Liver (tissue), 9 donors: ENCODE measurements around the gene CDC26. TPM values are rescaled to one million over a fixed set of nuclear protein-coding genes. Genes with fewer than 3 reads are reported as not detected.

Experiments used
- DNase-seq: peaks from one replicate; pipeline ENCODE4 v3.0.0-alpha.2; 2017; ENCODE audit warnings: low spot score
- H3K27ac ChIP-seq, 2 donors: one replicate each; pipeline ENCODE4 v1.7.0; 2013; ENCODE audit warnings: inconsistent platforms in 2 of 2, low read length in 2 of 2, control low read depth in 1 of 2, low read depth in 1 of 2, mild to moderate bottlenecking in 1 of 2
- H3K27me3 ChIP-seq, 4 donors: one replicate each; pipeline versions ENCODE4 v1.6.1 to v1.7.0; 2013; ENCODE audit warnings: low read length in 3 of 4, inconsistent platforms in 1 of 4, mild to moderate bottlenecking in 1 of 4, moderate library complexity in 1 of 4; ENCODE audit not compliant: control insufficient read depth in 4 of 4, insufficient read depth in 4 of 4
- H3K36me3 ChIP-seq, 4 donors: one replicate each; pipeline versions ENCODE4 v1.6.1 to v1.7.0; 2013; ENCODE audit warnings: low read length in 3 of 4, mild to moderate bottlenecking in 3 of 4, low read depth in 1 of 4, moderate library complexity in 1 of 4; ENCODE audit not compliant: control insufficient read depth in 4 of 4, insufficient read depth in 3 of 4
- H3K4me1 ChIP-seq, 4 donors: one replicate each; pipeline versions ENCODE4 v1.6.1 to v1.7.0; 2013; ENCODE audit warnings: low read length in 3 of 4, mild to moderate bottlenecking in 3 of 4, moderate library complexity in 1 of 4; ENCODE audit not compliant: control insufficient read depth in 4 of 4, insufficient read depth in 4 of 4
- H3K4me3 ChIP-seq, 3 donors: one replicate each; pipeline versions ENCODE4 v1.6.1 to v1.7.0; 2013; ENCODE audit warnings: low read length in 3 of 3, control low read depth in 1 of 3, low read depth in 1 of 3, mild to moderate bottlenecking in 1 of 3
- H3K9ac ChIP-seq, 2 donors: one replicate each; pipeline ENCODE4 v1.7.0; 2013; ENCODE audit warnings: low read length in 2 of 2, mild to moderate bottlenecking in 2 of 2, moderate library complexity in 2 of 2, control low read depth in 1 of 2, low read depth in 1 of 2
- H3K9me3 ChIP-seq, 4 donors: one replicate each; pipeline versions ENCODE4 v1.6.1 to v1.7.0; 2013; ENCODE audit warnings: low read length in 3 of 4; ENCODE audit not compliant: control insufficient read depth in 4 of 4
- EGR1 ChIP-seq, 2 donors: IDR thresholded peaks; 2 replicates each; pipeline ENCODE4 v1.6.1; 2016 to 2018; ENCODE audit warnings: antibody characterized with exemption in 2 of 2, low read depth in 2 of 2
- FOXA1 ChIP-seq: IDR thresholded peaks from 2 replicates; pipeline ENCODE4 v1.6.1; 2016; ENCODE audit warnings: antibody characterized with exemption
- FOXA2 ChIP-seq: IDR thresholded peaks from 2 replicates; pipeline ENCODE4 v1.6.1; 2016; ENCODE audit warnings: antibody characterized with exemption
- GABPA ChIP-seq, 2 donors: IDR thresholded peaks in 1 of 2; conservative IDR thresholded peaks in 1 of 2; 2 replicates each; pipeline ENCODE4 v1.6.1; 2016; ENCODE audit warnings: antibody characterized with exemption in 2 of 2, mild to moderate bottlenecking in 1 of 2, moderate library complexity in 1 of 2
- HNF4A ChIP-seq, 2 donors: conservative IDR thresholded peaks; 2 replicates each; pipeline ENCODE4 v1.6.1; 2016; ENCODE audit warnings: antibody characterized with exemption in 2 of 2, mild to moderate bottlenecking in 2 of 2
- HNF4G ChIP-seq: IDR thresholded peaks from 2 replicates; pipeline ENCODE4 v1.6.1; 2016; ENCODE audit warnings: antibody characterized with exemption
- JUND ChIP-seq, 2 donors: IDR thresholded peaks; 2 replicates each; pipeline ENCODE4 v1.6.1; 2016; ENCODE audit warnings: antibody characterized with exemption in 2 of 2
- NR2F2 ChIP-seq: IDR thresholded peaks from 2 replicates; pipeline ENCODE4 v1.6.1; 2016; ENCODE audit warnings: antibody characterized with exemption
- RAD21 ChIP-seq, 2 donors: IDR thresholded peaks; 2 replicates each; pipeline ENCODE4 v1.6.1; 2016; ENCODE audit warnings: antibody characterized with exemption in 2 of 2, mild to moderate bottlenecking in 2 of 2
- RXRA ChIP-seq, 2 donors: IDR thresholded peaks; 2 replicates each; pipeline ENCODE4 v1.6.1; 2017 to 2018; ENCODE audit warnings: antibody characterized with exemption in 2 of 2, mild to moderate bottlenecking in 1 of 2
- SP1 ChIP-seq: IDR thresholded peaks from 2 replicates; pipeline ENCODE4 v1.6.1; 2018; ENCODE audit warnings: antibody characterized with exemption, mild to moderate bottlenecking
- TAF1 ChIP-seq: conservative IDR thresholded peaks from 2 replicates; pipeline ENCODE4 v1.6.1; 2016; ENCODE audit warnings: antibody characterized with exemption, mild to moderate bottlenecking
- YY1 ChIP-seq: IDR thresholded peaks from 2 replicates; pipeline ENCODE4 v1.6.1; 2016; ENCODE audit warnings: antibody characterized with exemption, mild to moderate bottlenecking
- WGBS: extraction: QIAGEN DNeasy Blood & Tissue Kit; methylation state at CpG from one replicate; pipeline ENCODE4 v1.1.7; 2013; 5-methylcytosine and 5-hydroxymethylcytosine counted together
- polyA plus RNA-seq, 2 donors: library from polyadenylated mRNA; stranded (reverse) in 1 of 2; unstranded in 1 of 2; fragments of 200-250 nt in 1 of 2; fragments of >200 nt in 1 of 2; fragmentation: Nextera tagmentation in 1 of 2; extraction: Ambion mirVana in 1 of 2; gene quantifications; one replicate each; pipeline versions ENCODE4 v1.2.1 to v1.2.3, GENCODE V29; 2013 to 2015
- total RNA-seq, 2 donors: library from RNA; depleted of rRNA; stranded (reverse); fragments of >200 nt; gene quantifications; one replicate each; pipeline ENCODE4 v1.2.3, GENCODE V29; 2014
- TF ChIP-seq, protein P1 (sequence below): IDR thresholded peaks from 2 replicates; pipeline ENCODE4 v1.6.1; 2016; ENCODE audit warnings: antibody characterized with exemption
- TF ChIP-seq, protein P2 (sequence below): fragments of 150-350 bp; IDR thresholded peaks from 2 replicates; pipeline ENCODE4 v1.5.1; 2017; ENCODE audit warnings: improper control_type of control experiment, low read depth, low read length; ENCODE audit not compliant: missing input control
- TF ChIP-seq, protein P3 (sequence below): IDR thresholded peaks from 2 replicates; pipeline ENCODE4 v1.6.1; 2016; ENCODE audit warnings: antibody characterized with exemption, mild to moderate bottlenecking
- TF ChIP-seq, protein P4 (sequence below): IDR thresholded peaks from 2 replicates; pipeline ENCODE4 v1.6.1; 2016; ENCODE audit warnings: antibody characterized with exemption
- TF ChIP-seq, protein P5 (sequence below): IDR thresholded peaks from 2 replicates; pipeline ENCODE4 v1.6.1; 2016; ENCODE audit warnings: antibody characterized with exemption
- donor health status: healthy.
- donor health status: healthy.
- donor health status: healthy.
- donor health status: healthy.
- donor health status: healthy.

Gene CDC26
- total and polyA plus RNA-seq, 4 donors: 12.5 to 38.9 (median 21.3) TPM

- 4% methylated on average over 20 of the region's 20 CpGs for WGBS
- H3K4me1 ChIP-seq: peaks cover 5 to 50% (median 39%) of the 10 kb centered on the region in 4 donors
- no peaks in the 10 kb centered on the region for H3K27me3 ChIP-seq
- peak overlapping the region; percentile 94 to 95 for H3K27ac ChIP-seq
- TF ChIP-seq, protein P1, sequence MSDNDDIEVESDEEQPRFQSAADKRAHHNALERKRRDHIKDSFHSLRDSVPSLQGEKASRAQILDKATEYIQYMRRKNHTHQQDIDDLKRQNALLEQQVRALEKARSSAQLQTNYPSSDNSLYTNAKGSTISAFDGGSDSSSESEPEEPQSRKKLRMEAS: no peak
- TF ChIP-seq FOXA1: no peak
- peak; percentile 8 for TF ChIP-seq NR2F2
- TF ChIP-seq RXRA (IDR thresholded peaks at IDR 0.05): no peak
- TF ChIP-seq, protein P2, sequence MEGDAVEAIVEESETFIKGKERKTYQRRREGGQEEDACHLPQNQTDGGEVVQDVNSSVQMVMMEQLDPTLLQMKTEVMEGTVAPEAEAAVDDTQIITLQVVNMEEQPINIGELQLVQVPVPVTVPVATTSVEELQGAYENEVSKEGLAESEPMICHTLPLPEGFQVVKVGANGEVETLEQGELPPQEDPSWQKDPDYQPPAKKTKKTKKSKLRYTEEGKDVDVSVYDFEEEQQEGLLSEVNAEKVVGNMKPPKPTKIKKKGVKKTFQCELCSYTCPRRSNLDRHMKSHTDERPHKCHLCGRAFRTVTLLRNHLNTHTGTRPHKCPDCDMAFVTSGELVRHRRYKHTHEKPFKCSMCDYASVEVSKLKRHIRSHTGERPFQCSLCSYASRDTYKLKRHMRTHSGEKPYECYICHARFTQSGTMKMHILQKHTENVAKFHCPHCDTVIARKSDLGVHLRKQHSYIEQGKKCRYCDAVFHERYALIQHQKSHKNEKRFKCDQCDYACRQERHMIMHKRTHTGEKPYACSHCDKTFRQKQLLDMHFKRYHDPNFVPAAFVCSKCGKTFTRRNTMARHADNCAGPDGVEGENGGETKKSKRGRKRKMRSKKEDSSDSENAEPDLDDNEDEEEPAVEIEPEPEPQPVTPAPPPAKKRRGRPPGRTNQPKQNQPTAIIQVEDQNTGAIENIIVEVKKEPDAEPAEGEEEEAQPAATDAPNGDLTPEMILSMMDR: no peak
- no peak for TF ChIP-seq RAD21 (IDR thresholded peaks at IDR 0.05)
- H3K9me3 ChIP-seq: no peaks in the 10 kb centered on the region
- H3K9ac ChIP-seq: peak overlapping the region; percentile 92 to 95
- peak overlapping the region; percentile 87 to 94 (median 89) for H3K4me3 ChIP-seq
- H3K36me3 ChIP-seq: peaks cover 0 to 6% (median under 1%) of the 10 kb centered on the region in 4 donors
- peak; percentile 41 for DNase-seq
Observed at GRCh38 chr9:113221800-113222481, 53.4 kb downstream of the CDC26 start.

- H3K27ac ChIP-seq: peak within 1 kb of the TSS; percentile 94 to 95
- no peaks in the 10 kb centered on the region for H3K9me3 ChIP-seq
- no peaks in the 10 kb centered on the region for H3K27me3 ChIP-seq
- H3K36me3 ChIP-seq: peaks cover 0 to 6% (median 0%) of the 10 kb centered on the region in 4 donors
- peak; percentile 98 for DNase-seq
- H3K4me3 ChIP-seq: peak within 1 kb of the TSS; percentile 87 to 97 (median 96)
- under 1% methylated on average over 65 of the region's 65 CpGs for WGBS
- TF ChIP-seq GABPA (IDR thresholded peaks at IDR 0.05 in 1 of 2, conservative IDR thresholded peaks at IDR 0.05 in 1 of 2): peak in 1 of 2 donors; percentile 90
- peak; percentile 33 for TF ChIP-seq FOXA2
- TF ChIP-seq, protein P2: no peak
- no peak for TF ChIP-seq NR2F2
- peak in 1 of 2 donors; percentile 67 for TF ChIP-seq RAD21 (IDR thresholded peaks at IDR 0.05)
- TF ChIP-seq TAF1: peak; percentile 70
- TF ChIP-seq FOXA1: no peak
- TF ChIP-seq, protein P3, sequence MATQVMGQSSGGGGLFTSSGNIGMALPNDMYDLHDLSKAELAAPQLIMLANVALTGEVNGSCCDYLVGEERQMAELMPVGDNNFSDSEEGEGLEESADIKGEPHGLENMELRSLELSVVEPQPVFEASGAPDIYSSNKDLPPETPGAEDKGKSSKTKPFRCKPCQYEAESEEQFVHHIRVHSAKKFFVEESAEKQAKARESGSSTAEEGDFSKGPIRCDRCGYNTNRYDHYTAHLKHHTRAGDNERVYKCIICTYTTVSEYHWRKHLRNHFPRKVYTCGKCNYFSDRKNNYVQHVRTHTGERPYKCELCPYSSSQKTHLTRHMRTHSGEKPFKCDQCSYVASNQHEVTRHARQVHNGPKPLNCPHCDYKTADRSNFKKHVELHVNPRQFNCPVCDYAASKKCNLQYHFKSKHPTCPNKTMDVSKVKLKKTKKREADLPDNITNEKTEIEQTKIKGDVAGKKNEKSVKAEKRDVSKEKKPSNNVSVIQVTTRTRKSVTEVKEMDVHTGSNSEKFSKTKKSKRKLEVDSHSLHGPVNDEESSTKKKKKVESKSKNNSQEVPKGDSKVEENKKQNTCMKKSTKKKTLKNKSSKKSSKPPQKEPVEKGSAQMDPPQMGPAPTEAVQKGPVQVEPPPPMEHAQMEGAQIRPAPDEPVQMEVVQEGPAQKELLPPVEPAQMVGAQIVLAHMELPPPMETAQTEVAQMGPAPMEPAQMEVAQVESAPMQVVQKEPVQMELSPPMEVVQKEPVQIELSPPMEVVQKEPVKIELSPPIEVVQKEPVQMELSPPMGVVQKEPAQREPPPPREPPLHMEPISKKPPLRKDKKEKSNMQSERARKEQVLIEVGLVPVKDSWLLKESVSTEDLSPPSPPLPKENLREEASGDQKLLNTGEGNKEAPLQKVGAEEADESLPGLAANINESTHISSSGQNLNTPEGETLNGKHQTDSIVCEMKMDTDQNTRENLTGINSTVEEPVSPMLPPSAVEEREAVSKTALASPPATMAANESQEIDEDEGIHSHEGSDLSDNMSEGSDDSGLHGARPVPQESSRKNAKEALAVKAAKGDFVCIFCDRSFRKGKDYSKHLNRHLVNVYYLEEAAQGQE: peak; percentile 90
- TF ChIP-seq YY1: peak; percentile 90
- TF ChIP-seq, protein P4, sequence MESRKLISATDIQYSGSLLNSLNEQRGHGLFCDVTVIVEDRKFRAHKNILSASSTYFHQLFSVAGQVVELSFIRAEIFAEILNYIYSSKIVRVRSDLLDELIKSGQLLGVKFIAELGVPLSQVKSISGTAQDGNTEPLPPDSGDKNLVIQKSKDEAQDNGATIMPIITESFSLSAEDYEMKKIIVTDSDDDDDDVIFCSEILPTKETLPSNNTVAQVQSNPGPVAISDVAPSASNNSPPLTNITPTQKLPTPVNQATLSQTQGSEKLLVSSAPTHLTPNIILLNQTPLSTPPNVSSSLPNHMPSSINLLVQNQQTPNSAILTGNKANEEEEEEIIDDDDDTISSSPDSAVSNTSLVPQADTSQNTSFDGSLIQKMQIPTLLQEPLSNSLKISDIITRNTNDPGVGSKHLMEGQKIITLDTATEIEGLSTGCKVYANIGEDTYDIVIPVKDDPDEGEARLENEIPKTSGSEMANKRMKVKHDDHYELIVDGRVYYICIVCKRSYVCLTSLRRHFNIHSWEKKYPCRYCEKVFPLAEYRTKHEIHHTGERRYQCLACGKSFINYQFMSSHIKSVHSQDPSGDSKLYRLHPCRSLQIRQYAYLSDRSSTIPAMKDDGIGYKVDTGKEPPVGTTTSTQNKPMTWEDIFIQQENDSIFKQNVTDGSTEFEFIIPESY: peak; percentile 97
- TF ChIP-seq, protein P1: peak; percentile 97
- TF ChIP-seq HNF4G: peak; percentile 61
- TF ChIP-seq HNF4A (conservative IDR thresholded peaks at IDR 0.05): peak; percentile 83 to 98
- peak; percentile 54 to 73 for TF ChIP-seq EGR1 (IDR thresholded peaks at IDR 0.05; ENCODE audit: low read depth in 2 of 2)
- peak; percentile 90 for TF ChIP-seq SP1
- TF ChIP-seq, protein P5, sequence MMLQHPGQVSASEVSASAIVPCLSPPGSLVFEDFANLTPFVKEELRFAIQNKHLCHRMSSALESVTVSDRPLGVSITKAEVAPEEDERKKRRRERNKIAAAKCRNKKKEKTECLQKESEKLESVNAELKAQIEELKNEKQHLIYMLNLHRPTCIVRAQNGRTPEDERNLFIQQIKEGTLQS: no peak
- TF ChIP-seq RXRA (IDR thresholded peaks at IDR 0.05): peak; percentile 82 to 88
- peak in 1 of 2 donors; percentile 64 for TF ChIP-seq JUND (IDR thresholded peaks at IDR 0.05)
- H3K9ac ChIP-seq: peak within 1 kb of the TSS; percentile 92 to 96
- peaks cover 5 to 47% (median 39%) of the 10 kb centered on the region in 4 donors for H3K4me1 ChIP-seq
Observed at GRCh38 chr9:113221003-113221799, 54.2 kb downstream of the CDC26 start, which contains the start of the genes FKBP15 and SLC31A1. Gene FKBP15 (minus strand): TSS chr9:113221277. CDS start chr9:113221243, 34 bp downstream. Gene SLC31A1 (plus strand): TSS chr9:113221544. CDS start chr9:113256149, 34,605 bp downstream.
